Stimulated activated CD8-positive, alpha-beta memory T cell treated with anti-CD3 and anti-CD28 coated beads, Interleukin-7, amount 100 ng/mL, for 24 hours (primary cell): ENCODE measurements around the gene ERVFRD-1.
"Not testable (repeated sequence)": the region's sequence is repeated elsewhere in the genome, so short reads cannot be mapped to it uniquely, and the experiment has no call there.

Experiments
- DNase-seq: peaks from one replicate; pipeline ENCODE4 v3.0.0-alpha.2; 2020; ENCODE audit warnings: low read depth

The ERVFRD-1 gene

GRCh38 chr6:11128608-11129007 lies 17.1 kb upstream of the ERVFRD-1 start:
- no peak for DNase-seq

GRCh38 chr6:11126876-11127275 lies 15.4 kb upstream of the ERVFRD-1 start:
- no peak for DNase-seq

GRCh38 chr6:11123978-11124377 lies 12.5 kb upstream of the ERVFRD-1 start:
- DNase-seq = no peak

GRCh38 chr6:11122380-11122779 lies 10.9 kb upstream of the ERVFRD-1 start:
- DNase-seq = no peak

- no peak for DNase-seq
These were observed 10.3 kb upstream of the ERVFRD-1 start for GRCh38 chr6:11121851-11122250.

GRCh38 chr6:11120271-11121005 lies 8.9 kb upstream of the ERVFRD-1 start:
- DNase-seq = no peak

- DNase-seq = not testable (repeated sequence)
These were observed 4.4 kb upstream of the ERVFRD-1 start for GRCh38 chr6:11115808-11116536.

- DNase-seq = no peak
These were observed 1.5 kb upstream of the ERVFRD-1 start for GRCh38 chr6:11113038-11113437.

- DNase-seq = no peak
These were observed 378 bp upstream of the ERVFRD-1 start for GRCh38 chr6:11111769-11112437.

- DNase-seq = no peak
These were observed 2.8 kb downstream of the ERVFRD-1 start for GRCh38 chr6:11108726-11109125.

GRCh38 chr6:11103065-11103464 lies 8.5 kb downstream of the ERVFRD-1 start:
- DNase-seq = no peak

- DNase-seq = no peak
These were observed 10.1 kb downstream of the ERVFRD-1 start for GRCh38 chr6:11101417-11101816.

GRCh38 chr6:11098004-11098403 lies 13.5 kb downstream of the ERVFRD-1 start:
- no peak for DNase-seq

- no peak for DNase-seq
These were observed 14.0 kb downstream of the ERVFRD-1 start for GRCh38 chr6:11097476-11097875.

- DNase-seq = no peak
These were observed 15.4 kb downstream of the ERVFRD-1 start for GRCh38 chr6:11096109-11096508.

- DNase-seq = no peak
These were observed 16.6 kb downstream of the ERVFRD-1 start for GRCh38 chr6:11094941-11095340.

GRCh38 chr6:11094411-11094851 lies 17.1 kb downstream of the ERVFRD-1 start:
- peak; percentile 16 for DNase-seq

GRCh38 chr6:11093626-11094410 lies 17.7 kb downstream of the ERVFRD-1 start, which contains the start of gene SMIM13:
Gene SMIM13 (plus strand): TSS chr6:11093834. CDS start chr6:11094314, 480 bp downstream.
- DNase-seq = peak; percentile 86

- no peak for DNase-seq
These were observed 18.2 kb downstream of the ERVFRD-1 start for GRCh38 chr6:11093376-11093625.

- DNase-seq = no peak
These were observed 18.7 kb downstream of the ERVFRD-1 start for GRCh38 chr6:11092668-11093375.

- DNase-seq = not testable (repeated sequence)
These were observed 20.4 kb downstream of the ERVFRD-1 start for GRCh38 chr6:11091141-11091540.

GRCh38 chr6:11089695-11090094 lies 21.8 kb downstream of the ERVFRD-1 start:
- DNase-seq = no peak
